Small intestine (tissue), 7 donors: ENCODE measurements around the gene TFPT. TPM values are rescaled to one million over a fixed set of nuclear protein-coding genes. Genes with fewer than 3 reads are reported as not detected.

ENCODE experiments used
- DNase-seq, 2 donors: peaks; one replicate each; pipeline versions ENCODE4 v3.0.0 to v3.0.0-alpha.2; 2013
- FAIRE-seq: peaks from 2 replicates; lab custom pipeline; 2012; peaks lifted over from hg19 to GRCh38; lab: Jason Lieb, UNC
- H3K27ac ChIP-seq, 3 donors: one replicate each; pipeline ENCODE4 v1.5.1; 2013; ENCODE audit warnings: low read length in 2 of 3, mild to moderate bottlenecking in 2 of 3, control low read depth in 1 of 3, inconsistent platforms in 1 of 3, low read depth in 1 of 3, moderate library complexity in 1 of 3
- H3K27me3 ChIP-seq, 3 donors: one replicate each; pipeline ENCODE4 v1.6.1; 2013; ENCODE audit warnings: low read length in 3 of 3, inconsistent platforms in 1 of 3; ENCODE audit not compliant: control insufficient read depth in 3 of 3, insufficient read depth in 3 of 3
- H3K36me3 ChIP-seq, 3 donors: one replicate each; pipeline ENCODE4 v1.6.1; 2013; ENCODE audit warnings: low read length in 3 of 3, inconsistent platforms in 1 of 3, low read depth in 1 of 3, mild to moderate bottlenecking in 1 of 3, moderate library complexity in 1 of 3; ENCODE audit not compliant: control insufficient read depth in 3 of 3, insufficient read depth in 2 of 3
- H3K4me1 ChIP-seq, 3 donors: one replicate each; pipeline ENCODE4 v1.6.1; 2013; ENCODE audit warnings: low read length in 2 of 3, inconsistent platforms in 1 of 3, low read depth in 1 of 3, mild to moderate bottlenecking in 1 of 3, moderate library complexity in 1 of 3; ENCODE audit not compliant: control insufficient read depth in 3 of 3, insufficient read depth in 2 of 3
- H3K4me3 ChIP-seq, 3 donors: one replicate each; pipeline ENCODE4 v1.5.1; 2013; ENCODE audit warnings: low read length in 3 of 3, control low read depth in 1 of 3, inconsistent platforms in 1 of 3, low read depth in 1 of 3, mild to moderate bottlenecking in 1 of 3, moderate library complexity in 1 of 3
- H3K9me3 ChIP-seq, 2 donors: one replicate each; pipeline ENCODE4 v1.6.1; 2013; ENCODE audit warnings: low read depth in 1 of 2, low read length in 1 of 2; ENCODE audit not compliant: control insufficient read depth in 2 of 2, insufficient read depth in 1 of 2
- WGBS, 3 donors: extraction: QIAGEN DNeasy Blood & Tissue Kit; methylation state at CpG; one replicate each; pipeline ENCODE4 v1.1.7; 2013; 5-methylcytosine and 5-hydroxymethylcytosine counted together
- polyA plus RNA-seq, 4 donors: library from polyadenylated mRNA; stranded (reverse) in 3 of 4; unstranded in 1 of 4; fragments of 200-250 nt in 3 of 4; fragments of 120-200 nt in 1 of 4; gene quantifications; one replicate each; pipeline versions ENCODE4 v1.2.1 to v1.2.3, GENCODE V29; 2013
- donor health status: healthy with polysubstance abuse.
- donor health status: control.
- donor health status: control.
- donor health status: Bipolar disorder and iron deficiency.
- donor health status: healthy.

The TFPT gene
- polyA plus RNA-seq, 4 donors: 16.4 to 26.5 (median 23.1) TPM

DNA sequence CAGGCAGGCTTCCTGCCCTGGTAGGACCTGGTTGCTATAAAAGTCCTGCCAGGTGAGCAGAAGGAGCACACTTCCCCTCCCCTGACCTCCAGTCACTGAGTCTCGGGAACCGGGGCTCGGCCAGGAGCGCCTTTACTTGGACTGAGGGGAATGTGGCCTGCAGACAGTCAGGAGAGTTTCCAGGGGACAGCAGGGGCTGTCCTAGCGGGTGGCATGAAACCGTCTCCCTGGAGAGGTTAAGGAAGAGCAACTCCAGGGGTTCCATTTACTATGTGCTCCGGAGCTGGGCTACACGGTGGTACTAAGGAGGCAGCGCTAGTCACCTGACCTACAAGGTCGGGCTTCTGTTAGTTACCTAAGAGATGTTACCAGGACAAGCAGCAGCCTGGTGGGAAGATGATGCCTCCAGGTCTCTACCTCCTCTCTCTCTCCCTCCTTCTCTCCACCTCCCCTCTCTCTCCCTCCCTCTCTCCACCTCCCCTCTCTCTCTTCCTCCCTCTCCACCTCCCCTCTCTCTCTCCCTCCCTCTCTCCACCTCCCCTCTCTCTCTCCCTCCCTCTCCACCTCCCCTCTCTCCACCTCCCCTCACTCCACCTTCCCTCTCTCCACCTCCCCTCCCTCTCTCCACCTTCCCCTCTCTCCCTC, 18.0 kb upstream of the TFPT start:
- Histone ChIP-seq H3K4me1 (peaks cover 0 to under 1% (median 0%) of the 10 kb centered on the region in 3 donors), H3K27ac (no peak overlapping the region), H3K9me3 (no peaks in the 10 kb centered on the region), H3K36me3 (peaks cover 4 to 39% (median 8%) of the 10 kb centered on the region in 3 donors), H3K4me3 (no peak overlapping the region), H3K27me3 (no peaks in the 10 kb centered on the region)
- no peak for FAIRE-seq
- WGBS, 3 donors: 78 to 82% (median 80%) methylated on average over 10 of the region's 10 CpGs
- DNase-seq: no peak

DNA sequence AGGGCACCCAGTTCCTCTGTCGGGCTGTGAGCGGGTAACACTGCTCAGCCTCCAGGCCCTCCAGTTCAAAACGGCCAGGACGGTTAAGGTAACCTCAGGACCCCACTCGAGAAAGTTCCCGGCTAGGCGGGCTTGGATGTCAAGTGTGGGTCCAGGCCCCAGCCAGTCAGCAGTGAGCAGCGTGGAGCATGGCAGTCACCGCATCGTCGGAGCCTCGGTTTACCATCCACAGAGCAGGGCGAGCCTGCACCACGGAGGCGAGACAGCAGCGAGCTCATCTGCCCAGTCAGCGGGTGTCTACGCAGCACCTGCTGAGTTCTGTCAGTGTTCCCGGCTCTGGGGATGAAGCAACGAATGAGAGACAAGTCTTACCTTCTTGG, 14.2 kb upstream of the TFPT start:
- Histone ChIP-seq H3K27ac (no peak overlapping the region), H3K4me3 (no peak overlapping the region), H3K36me3 (peaks cover 20 to 75% (median 23%) of the 10 kb centered on the region in 3 donors), H3K4me1 (no peaks in the 10 kb centered on the region), H3K9me3 (no peaks in the 10 kb centered on the region), H3K27me3 (no peaks in the 10 kb centered on the region)
- DNase-seq (no peak), FAIRE-seq (no peak)
- WGBS, 3 donors: 97 to 98% (median 97%) methylated on average over 20 of the region's 20 CpGs

DNA sequence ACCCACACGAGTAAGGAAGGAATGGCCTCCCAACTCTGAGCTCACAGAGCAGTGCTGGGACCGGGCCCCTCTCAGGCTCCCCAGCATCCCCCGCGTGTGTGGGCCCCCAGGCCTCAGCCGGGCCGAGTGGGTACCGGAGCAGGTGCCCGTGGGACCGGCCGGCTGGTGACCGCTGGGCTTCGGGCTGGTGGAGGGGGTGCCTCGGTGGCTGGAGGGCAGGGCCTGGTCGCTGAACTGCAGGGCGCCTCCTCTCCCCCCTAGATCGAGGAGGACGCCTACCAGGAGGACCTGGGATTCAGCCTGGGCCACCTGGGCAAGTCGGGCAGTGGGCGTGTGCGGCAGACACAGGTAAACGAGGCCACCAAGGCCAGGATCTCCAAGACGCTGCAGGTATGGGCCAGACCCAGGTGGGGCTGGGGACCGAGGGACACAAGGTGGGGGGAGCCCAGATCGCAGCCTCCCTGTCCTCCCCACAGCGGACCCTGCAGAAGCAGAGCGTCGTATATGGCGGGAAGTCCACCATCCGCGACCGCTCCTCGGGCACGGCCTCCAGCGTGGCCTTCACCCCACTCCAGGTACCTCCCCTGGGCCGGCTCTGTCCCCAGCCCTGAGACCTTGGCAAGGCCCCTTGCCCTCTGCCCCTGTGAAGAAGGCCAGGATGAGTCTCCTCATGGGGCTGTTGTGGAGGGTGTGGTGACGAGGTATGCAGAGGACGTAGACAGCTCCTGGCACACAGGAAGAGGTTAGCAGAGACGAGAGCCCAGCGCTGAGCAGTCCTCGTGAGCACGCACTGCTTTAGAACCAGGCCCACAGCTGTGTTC, 13.5 kb upstream of the TFPT start:
- WGBS, 3 donors: 95 to 97% (median 96%) methylated on average over 39 to 41 of the region's 41 CpGs
- Histone ChIP-seq H3K4me1 (no peaks in the 10 kb centered on the region), H3K4me3 (no peak overlapping the region), H3K9me3 (no peaks in the 10 kb centered on the region), H3K36me3 (peaks cover 21 to 81% (median 23%) of the 10 kb centered on the region in 3 donors), H3K27ac (no peak overlapping the region), H3K27me3 (no peaks in the 10 kb centered on the region)
- FAIRE-seq: no peak
- no peak for DNase-seq

GRCh38 chr19:54128441-54128725, 12.9 kb upstream of the TFPT start:
- no peaks in the 10 kb centered on the region for H3K4me1 ChIP-seq
- H3K4me3 ChIP-seq: no peak overlapping the region
- H3K9me3 ChIP-seq: no peaks in the 10 kb centered on the region
- WGBS, 3 donors: 90 to 96% (median 94%) methylated on average over 18 to 20 of the region's 20 CpGs
- H3K36me3 ChIP-seq: peaks cover 25 to 85% (median 27%) of the 10 kb centered on the region in 3 donors
- no peak overlapping the region for H3K27ac ChIP-seq
- DNase-seq (no peak), FAIRE-seq (no peak)
- H3K27me3 ChIP-seq: no peaks in the 10 kb centered on the region

GRCh38 chr19:54127688-54128440, 12.4 kb upstream of the TFPT start:
- H3K9me3 ChIP-seq: no peaks in the 10 kb centered on the region
- no peak overlapping the region for H3K4me3 ChIP-seq
- no peaks in the 10 kb centered on the region for H3K27me3 ChIP-seq
- 91 to 93% (median 93%) methylated on average over 37 to 44 of the region's 44 CpGs for WGBS, 3 donors
- FAIRE-seq (no peak), DNase-seq (no peak)
- H3K4me1 ChIP-seq: no peaks in the 10 kb centered on the region
- no peak overlapping the region for H3K27ac ChIP-seq
- H3K36me3 ChIP-seq: peaks cover 27 to 87% (median 28%) of the 10 kb centered on the region in 3 donors

GRCh38 chr19:54125713-54126112, 10.3 kb upstream of the TFPT start:
- Histone ChIP-seq H3K4me1 (no peaks in the 10 kb centered on the region), H3K27ac (no peak overlapping the region), H3K4me3 (no peak overlapping the region), H3K9me3 (no peaks in the 10 kb centered on the region), H3K27me3 (no peaks in the 10 kb centered on the region), H3K36me3 (peaks cover 27 to 89% (median 37%) of the 10 kb centered on the region in 3 donors)
- WGBS, 3 donors: 85 to 94% (median 91%) methylated on average over 9 of the region's 9 CpGs
- no peak for DNase-seq
- FAIRE-seq: no peak

DNA sequence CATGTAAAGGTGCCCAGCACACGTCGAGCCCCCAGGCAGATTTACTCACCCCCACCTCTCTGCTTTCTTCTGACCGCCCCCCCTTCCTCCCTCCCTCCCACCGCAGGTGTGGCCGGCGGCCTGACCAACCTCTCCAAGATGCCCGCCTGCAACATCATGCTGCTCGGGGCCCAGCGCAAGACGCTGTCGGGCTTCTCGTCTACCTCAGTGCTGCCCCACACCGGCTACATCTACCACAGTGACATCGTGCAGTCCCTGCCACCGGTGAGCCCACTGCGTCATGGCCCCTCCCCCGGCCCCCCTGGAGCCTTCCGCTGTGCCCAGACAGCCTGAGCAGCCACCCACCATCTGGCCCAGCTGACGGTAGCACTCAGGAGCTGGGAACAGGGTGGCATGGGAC, 8.9 kb upstream of the TFPT start:
- FAIRE-seq (no peak), DNase-seq (no peak)
- no peaks in the 10 kb centered on the region for H3K4me1 ChIP-seq
- no peak overlapping the region for H3K27ac ChIP-seq
- H3K9me3 ChIP-seq: no peaks in the 10 kb centered on the region
- H3K27me3 ChIP-seq: no peaks in the 10 kb centered on the region
- H3K36me3 ChIP-seq: peaks cover 28 to 94% (median 37%) of the 10 kb centered on the region in 3 donors
- H3K4me3 ChIP-seq: no peak overlapping the region
- 89 to 96% (median 94%) methylated on average over 19 of the region's 19 CpGs for WGBS, 3 donors

DNA sequence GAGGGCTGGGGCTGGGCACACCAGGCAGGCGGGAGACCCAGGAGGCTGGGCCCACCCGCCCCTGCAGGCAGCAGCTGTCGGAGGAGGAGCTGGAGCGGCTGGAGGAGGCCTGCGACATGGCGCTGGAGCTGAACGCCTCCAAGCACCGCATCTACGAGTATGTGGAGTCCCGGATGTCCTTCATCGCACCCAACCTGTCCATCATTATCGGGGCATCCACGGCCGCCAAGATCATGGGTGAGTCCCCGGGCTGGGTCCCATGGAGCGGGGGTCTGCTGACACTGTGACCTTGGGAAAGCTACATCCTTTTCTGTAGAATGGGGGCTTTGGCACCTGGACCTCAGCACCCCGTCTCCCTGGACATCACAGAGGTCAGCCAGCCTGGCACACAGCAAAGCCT, 8.2 kb upstream of the TFPT start:
- WGBS, 3 donors: 94 to 97% (median 94%) methylated on average over 17 of the region's 17 CpGs
- H3K9me3 ChIP-seq: no peaks in the 10 kb centered on the region
- no peaks in the 10 kb centered on the region for H3K27me3 ChIP-seq
- no peak for DNase-seq
- no peaks in the 10 kb centered on the region for H3K4me1 ChIP-seq
- H3K36me3 ChIP-seq: peaks cover 25 to 88% (median 34%) of the 10 kb centered on the region in 3 donors
- no peak overlapping the region for H3K27ac ChIP-seq
- no peak for FAIRE-seq
- H3K4me3 ChIP-seq: no peak overlapping the region
